GM18868 (cell line): Measurements from ENCODE around the gene ALOXE3.
"Not testable (repeated sequence)": the region's sequence is repeated elsewhere in the genome, so short reads cannot be mapped to it uniquely, and the experiment has no call there.

Experiments used
- ATAC-seq: cut with Tn5 transposase; IDR thresholded peaks from one replicate; pipeline ENCODE4 v1.9.1; 2021; ENCODE audit warnings: mild to moderate bottlenecking, moderate library complexity; ENCODE audit not compliant: unreplicated experiment

The ALOXE3 gene

DNA sequence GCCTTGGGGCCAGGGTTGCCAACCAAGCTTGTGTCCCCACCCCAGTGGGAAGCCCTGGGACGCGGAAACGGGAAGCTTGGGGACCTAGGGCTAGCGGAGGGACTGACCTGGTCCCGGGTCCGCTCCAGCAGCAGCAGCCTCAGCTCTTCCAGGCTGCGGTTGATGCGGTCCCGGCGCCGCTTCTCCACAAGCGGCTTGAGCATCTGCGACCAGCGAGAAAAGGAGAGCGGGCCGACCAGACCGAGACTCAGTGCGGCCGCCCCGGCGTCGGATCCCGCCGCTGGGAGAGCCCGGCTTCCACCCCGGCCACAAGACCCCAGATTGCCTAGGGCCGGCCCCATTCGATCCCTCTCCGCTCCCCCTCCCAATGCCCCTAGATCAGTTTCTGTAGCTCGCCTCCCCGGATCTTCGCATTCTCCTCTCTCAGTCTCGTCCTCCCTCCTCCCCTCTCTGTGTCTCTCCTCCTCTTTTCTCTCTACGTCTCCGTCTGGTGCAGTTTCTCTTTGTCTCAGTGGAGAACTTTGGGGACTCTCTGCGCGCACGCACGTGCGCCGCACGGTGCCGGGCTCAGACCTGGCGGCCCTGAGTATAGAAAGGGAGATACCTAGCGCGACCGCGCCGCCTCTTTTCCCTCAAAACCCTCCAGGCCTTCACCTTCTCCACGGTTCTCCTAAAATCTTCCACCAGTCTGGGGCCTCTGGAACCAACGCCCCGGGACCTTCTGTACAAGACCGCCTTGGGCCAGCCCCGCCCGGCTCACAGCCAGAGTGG, 4.8 kb upstream of the ALOXE3 start:
- ATAC-seq, result no peak

DNA sequence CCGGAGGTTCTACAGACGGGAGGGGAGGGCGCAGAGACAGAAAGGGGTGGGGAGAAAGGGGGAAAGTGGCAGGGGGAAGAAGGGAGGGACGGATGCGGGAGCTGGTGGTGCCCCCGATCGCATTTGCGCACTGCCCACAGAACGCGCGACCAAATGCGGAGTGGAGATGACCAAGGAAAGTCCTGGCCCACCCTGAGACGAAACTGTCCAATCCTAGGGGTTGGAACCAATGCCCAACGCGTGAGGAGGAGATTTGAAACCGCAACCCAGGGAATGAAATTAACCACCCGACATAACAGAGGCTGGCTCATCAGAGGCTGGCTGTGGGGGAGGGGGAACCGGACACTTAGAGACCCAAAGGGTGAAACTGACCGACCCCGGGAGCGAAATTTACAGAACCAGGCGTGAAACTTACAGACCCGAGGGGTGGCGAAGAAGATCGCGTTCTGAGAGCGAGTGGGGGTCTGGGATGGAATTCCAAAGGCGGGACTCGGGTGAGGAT, 4.2 kb upstream of the ALOXE3 start:
- no peak for ATAC-seq

DNA sequence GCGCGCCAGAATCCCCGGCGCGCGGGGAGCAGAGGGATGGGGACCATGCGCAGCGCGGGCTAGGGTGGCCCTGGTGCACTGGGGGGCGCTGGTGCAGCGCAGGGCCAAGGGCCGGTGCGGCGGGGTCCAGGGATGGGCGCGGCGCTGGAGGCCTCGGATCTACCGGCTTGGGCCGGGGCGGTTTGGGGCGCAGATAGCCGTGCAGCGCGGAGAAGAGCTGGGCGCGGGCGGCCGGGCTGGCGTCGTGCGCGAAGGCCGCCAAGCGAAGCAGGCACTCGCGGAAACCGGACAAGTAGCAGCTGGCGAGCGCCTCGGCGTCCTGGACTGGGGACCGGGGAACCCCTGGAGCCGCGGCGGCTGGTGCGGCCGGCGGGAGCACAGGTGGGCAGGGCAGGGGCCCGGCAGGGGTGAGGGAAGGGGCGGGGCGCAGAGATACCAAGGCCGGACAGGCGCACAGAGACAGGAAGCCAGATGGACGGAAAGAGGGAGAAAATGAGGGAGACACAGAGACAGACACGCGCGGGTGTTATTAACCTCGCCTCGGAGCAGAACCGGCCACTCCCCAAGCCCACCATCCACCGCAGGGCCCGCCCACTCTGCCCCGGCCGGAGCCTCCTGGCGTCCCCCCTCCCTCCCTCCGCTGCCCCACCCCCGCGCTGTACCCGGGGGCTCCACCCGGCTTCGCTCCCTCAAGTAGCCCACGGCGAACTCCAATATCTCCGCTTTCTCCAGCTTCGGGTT, 3.5 kb upstream of the ALOXE3 start:
- no peak for ATAC-seq

DNA sequence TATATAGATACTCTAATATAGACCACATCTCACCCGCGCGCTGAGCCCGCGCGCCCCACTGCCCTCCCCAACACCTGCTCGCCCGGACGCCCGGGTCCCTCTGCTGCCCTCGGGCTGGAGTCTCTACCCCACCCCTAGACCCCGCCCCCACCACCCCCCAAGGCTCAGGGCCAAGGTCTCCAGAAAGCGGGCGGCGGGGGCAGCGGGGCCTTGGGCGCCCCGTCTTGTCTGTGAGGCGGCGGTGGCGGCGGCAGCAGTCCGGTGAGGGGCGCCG, 3.0 kb upstream of the ALOXE3 start:
- no peak for ATAC-seq

DNA sequence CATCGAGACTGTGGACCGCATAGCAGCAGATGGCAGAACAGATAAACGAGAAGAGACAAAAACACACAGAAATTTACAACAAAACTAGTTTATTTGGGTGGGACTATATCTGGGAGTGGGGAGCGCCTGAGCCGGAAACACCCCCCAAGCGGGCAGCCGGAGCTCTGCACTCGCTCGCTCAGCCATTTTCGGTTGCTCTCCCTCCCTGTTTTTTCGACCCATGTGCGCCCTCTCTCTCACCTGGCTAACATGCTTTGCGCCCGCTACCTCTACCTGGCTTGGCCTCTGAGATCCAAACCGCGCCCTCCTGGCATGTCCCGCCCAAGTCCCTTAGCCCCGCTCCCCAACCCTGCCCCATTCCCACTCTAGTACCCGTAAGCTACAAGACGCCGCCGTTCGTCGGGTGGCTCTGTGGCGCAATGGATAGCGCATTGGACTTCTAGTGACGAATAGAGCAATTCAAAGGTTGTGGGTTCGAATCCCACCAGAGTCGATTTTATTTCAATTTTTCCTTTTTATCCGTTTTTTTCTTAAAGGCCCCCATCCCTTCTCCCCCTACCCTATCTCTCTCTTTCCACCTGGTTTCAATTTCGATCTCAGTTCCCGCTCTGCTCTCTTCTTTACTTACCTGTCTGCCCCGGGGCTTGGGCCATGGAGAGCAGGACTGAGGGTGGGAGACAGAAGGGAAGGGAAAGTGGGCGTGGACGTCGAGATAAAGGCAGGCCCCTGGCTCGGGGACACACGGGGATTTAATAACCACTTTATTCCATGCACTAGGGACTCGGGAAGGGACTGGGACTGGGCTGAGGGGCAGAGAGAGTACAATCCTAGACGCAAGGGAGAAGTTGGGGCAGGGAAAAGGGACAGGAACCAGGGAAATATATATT, 2.4 kb upstream of the ALOXE3 start:
- no peak for ATAC-seq

DNA sequence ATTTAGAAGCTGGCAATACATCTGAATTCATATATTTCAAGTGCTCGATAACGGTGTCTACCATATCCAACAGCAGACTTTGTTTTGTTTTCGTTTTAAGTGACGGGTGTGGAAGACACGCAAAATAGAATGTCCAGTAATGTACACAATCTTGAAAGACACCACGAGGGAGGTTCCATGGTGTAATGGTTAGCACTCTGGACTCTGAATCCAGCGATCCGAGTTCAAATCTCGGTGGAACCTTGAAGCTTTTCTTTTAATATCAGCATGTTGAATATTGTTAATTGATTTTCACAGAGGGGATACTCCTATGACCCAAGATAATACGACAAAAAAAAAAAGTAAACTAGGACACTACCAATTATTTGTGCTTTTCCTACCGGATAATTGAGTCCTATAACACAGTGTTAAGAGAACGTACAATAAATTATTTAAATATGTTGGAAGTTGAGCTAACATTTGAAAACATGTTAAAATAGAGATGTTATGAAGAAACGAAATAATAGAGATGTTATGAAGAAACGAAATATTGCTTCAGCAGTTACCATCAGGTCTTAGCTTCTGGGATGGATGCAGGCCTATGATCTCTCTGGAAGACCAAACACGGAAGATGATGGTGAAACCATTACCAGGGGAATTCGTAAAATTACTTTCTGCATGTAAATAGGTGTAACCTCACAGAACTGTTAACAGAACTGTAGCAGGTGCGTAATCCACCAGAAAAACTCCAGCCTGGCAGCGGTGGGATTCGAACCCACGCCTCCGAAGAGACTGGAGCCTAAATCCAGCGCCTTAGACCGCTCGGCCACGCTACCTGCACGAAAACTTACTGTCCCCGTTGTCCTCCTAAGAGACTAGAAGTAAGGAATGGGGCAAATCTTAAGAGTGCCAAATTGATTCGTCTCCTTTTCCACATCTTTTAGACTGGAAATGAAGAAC, 1.5 kb upstream of the ALOXE3 start:
- peak; percentile 39 for ATAC-seq

DNA sequence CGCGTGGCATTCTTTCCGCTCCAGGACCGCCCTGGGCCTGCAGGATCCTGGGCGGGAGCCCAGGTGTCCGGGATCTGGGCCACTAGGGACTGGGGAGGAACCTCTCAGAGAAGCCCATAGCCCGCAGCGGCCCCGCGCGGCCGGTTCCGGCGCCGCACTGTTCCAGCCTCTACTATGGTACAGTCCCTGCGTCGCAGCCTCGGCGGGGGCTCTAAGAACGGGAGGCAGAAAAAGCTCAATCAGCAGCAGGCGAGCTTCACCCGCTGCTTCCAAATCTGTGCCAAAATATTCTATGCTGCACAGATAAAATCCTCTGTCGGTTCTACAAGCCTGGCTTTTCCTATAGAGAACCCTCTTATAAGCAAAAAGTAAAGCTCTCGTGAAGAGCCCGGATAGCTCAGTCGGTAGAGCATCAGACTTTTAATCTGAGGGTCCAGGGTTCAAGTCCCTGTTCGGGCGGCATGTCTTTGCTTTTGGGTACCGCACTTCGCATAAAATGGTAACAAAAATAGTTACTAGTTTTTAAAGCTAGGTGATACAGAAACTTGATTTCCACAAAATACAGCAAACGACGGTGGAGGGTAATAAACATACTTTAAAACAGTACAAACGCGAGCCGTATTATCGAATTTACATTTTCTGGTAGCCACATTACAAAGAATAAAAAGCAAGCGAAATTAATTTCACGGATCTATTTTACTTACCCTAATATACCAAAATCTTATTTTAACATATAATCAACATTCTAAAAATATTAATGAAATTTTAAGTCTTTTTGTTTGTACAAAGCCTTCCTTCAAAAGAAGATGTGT, 661 bp upstream of the ALOXE3 start:
- peak; percentile 42 for ATAC-seq

DNA sequence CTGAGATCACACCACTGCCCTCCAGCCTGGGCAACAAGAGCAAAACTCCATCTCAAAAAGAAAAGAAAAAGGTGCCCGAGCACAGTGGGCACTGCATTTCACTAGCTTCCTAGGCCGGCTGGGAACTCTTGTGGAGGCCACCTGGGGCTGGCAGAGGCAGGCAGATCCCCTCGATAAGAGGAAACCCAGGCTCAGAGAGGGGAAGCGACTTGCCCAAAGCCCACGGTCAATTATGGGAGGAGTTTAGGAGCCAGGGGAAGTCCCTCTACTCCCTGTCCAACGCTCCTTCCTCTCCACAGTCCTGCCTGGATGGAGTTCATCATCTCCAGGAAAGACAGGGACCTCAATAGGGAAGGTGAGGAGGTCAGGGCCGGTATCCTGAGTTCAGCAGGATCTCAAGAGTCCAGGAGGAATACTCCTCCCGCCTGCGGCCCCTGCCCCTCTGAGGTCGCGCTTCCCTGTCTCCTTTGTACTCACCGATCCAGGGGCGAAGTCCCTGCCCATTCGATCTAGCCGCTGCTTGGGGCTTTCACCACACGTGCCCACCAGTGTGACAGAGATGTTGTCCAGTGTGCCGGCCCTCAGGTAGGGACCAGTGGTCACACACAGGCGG, 841 bp downstream of the ALOXE3 start:
- ATAC-seq, result no peak

DNA sequence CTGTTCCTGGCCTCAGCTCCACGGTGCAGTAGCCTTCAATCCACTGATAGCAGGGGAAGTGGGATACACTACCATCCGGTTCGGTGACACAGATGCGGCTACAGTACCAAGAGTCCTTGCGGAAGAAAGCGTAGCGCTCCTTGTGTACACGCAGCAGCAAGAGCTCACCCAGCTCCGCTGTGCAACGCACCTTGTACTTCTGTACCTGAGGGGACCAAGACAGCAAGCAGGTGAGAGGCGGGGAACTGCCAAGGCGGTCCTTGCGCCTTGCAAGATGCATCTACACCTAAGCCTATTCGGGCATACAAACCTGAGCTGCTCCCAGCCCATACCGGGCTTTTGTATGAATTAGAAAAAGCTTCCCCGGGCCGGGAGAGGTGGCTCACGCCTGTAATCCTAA, 1.5 kb downstream of the ALOXE3 start:
- ATAC-seq, result no peak

DNA sequence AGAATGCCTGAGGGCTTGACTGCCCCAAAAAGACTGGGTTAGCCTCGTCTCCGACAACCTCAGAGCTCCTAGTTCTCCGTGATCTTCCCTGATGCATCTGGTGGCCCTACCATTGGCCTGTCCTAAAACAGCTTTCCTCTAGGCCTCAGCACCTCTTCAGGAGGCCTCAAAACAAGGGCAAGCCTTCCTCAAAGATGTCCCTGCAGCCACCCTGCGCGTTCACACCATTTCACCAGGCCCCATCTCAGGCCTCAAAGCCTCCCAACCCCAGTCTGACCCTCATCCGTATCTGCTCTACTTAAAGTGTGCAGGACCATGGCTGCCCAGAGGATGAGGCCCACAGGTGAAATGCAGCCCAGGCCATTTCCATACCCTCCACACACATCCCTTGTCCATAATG, 7.4 kb downstream of the ALOXE3 start:
- ATAC-seq, result no peak

DNA sequence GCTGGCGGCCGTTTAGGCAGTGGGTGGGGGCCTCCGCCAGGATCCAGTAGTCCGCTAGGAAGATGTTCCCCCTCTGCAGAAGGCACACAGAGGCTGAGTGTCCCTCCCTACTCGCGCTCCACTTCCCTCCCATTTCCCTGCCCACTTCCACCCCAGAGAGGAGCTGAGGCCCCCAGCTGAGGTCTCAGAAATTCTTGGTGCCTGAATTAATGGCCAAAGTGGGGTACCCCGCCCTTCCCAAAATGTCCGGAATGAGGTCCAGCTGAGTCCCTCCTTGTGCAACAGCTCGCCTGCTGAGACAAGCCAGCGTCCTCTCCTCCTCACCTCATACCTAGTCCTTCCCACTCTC, 7.9 kb downstream of the ALOXE3 start:
- no peak for ATAC-seq

DNA sequence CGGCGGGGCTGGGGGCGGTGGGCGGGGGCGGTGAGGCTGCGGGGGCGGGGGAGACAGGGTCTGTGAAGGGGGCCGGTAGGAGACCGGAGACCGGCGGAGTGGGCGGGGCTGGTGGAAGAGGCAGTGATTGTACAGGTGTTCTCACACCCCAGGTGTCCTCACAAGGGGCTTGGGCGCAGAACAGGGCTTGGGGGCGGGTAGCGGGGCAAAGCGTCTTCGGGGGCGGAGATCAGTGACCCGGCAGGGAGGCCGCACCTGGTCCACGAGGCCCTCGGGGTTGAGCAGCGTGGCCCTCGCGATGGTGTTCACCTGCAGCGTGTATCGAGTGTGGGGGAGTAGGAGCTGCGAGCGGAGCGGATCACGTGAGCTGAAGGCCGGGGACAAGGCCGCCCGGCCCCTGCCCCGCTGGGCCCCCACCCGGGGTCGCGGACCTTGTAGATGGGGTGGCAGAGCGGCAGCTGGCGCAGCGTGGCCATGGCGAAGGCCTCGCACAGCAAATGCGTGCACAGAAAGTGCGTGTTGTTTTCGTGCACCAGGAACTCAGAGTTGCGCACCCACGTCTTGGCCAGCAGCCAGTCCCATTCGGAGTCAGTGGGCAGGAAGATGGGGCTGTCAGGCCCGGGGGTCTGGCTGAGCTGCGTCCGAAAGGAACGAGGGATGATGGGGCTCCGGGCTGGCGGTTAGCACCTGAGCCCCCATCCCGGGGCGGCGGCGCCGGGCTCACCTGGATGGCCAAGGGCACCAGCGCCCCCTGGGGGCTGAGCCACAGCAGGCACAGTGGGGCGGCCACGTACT, 8.5 kb downstream of the ALOXE3 start:
- peak; percentile 42 for ATAC-seq

DNA sequence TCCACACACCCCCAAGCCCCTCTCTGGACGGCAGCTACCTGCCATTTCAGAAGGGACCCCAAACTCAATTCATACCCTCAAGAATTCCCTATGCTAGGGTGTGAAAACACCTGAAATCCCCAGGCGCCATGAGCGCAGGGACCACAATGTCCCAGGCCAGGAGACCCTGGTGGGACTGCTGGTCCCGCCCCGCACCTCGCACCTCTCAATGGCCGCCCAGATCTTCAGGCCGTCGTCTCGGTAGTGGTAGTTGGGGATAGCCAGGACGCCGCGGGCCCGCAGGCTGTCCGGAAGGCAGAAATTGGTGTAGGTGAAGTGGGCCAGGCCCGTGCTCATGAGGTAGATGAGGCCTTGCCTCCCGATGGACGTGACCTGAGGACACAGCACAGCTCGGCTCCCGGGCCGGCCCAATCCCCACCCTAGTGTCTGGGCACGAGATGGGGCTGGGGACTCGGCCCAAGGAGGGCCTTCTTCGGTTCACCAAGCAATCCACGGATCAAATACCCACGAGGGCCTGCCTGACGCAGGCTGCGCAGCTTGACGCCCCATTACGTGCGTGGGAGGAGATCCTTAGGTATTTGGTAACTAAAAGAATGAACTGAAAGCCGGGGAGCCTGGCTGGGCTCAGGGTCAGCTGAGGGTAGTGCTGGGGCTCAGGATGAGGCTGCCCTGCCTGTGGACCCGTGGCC, 9.2 kb downstream of the ALOXE3 start:
- ATAC-seq, result no peak

DNA sequence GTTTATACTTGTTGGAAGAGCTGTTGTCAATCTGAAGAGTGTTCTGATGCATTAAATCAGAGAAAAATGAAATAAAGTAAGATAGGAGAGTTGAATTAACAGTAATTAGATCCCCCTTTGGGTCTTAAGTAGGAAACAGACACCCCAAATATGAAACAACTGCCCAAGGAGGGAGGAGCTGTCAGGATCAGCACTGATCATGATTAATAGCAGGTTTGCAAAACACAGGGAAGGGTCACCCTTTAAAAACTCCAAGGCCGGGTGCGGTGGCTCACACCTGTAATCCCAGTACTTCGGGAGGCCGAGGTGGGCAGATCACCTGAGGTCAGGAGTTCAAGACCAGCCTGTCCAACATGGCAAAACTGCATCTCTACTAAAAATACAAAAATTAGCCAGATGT, 11.3 kb downstream of the ALOXE3 start:
- not testable (repeated sequence) for ATAC-seq

DNA sequence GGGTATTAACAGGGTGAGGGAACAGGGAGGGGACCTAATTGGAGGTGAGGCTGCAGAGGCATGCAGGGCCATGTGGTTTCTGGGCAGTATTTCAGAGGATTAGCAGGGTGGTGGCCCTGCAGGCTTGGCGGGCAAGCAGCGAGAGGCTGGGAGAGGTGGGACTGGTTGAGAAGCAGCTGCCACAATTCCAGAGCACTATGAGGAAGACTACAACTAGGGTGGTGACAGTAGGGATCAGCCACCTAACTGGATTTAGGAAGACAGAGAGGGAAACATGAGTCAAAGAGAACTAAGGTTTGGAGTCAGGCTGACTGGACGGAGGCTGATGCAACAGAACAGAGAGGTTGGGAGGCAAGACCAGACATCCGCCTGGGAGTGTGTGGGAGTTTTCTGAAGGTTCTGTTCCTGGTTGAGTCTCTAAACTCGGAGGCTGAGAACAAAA, 12.3 kb downstream of the ALOXE3 start:
- no peak for ATAC-seq

DNA sequence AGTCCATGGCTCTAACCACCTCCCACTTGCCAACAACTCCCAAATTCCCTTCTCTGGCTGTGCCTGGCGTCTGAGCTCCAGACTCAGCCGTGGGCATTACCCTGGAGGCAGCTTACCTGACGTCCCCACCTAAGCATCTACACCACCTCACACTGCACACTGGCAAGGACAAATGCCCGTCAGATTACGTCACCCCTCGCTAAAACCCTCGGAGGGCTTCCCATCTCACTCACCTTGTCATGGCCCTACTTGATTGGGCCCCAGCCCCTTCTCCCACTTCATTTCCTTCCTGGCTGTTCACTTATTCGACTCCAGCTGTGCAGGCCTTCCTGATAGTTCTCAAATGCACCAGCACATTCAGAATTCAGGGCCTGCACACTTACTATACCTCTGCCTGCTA, 13.4 kb downstream of the ALOXE3 start:
- ATAC-seq, result no peak

DNA sequence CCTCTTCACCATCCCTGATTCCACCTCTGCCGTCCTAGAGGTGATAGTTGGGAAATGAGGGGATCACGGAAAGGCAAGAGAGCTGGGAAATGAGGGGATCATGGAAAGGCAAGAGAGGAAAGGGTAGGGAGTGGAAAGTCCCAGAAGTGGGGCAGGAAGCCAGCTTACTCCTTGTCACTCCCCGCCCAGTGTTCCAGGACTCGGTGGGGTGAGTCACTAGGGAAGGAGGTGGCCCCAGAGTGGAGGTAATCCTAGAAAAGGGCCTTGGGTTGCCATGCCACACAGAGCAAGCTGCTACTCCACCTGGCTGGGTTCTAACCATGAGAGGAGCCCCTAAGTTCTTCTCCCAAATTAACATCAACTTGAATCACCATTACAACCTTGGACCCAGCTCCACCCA, 14.8 kb downstream of the ALOXE3 start:
- ATAC-seq, result no peak

DNA sequence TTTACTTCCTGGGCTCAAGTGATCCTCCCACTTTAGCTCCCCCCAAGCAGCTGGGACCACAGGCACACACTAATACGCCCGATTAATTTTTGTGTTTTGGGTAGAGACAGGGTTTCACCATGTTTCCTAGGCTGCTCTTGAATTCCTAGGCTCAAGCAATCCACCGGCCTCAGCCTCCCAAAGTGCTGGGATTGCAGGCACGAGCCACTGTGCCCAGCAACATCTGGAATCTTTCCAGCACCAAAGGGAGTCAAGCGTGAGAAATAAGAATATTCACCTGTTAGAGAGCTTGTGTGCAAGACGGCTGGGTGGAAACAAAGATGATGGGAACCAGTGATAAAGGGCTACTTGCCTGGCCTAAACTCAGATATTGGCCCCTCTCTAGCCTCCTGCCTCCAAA, 16.6 kb downstream of the ALOXE3 start:
- no peak for ATAC-seq
